ENCODE results near the gene CNTD1.

DNA sequence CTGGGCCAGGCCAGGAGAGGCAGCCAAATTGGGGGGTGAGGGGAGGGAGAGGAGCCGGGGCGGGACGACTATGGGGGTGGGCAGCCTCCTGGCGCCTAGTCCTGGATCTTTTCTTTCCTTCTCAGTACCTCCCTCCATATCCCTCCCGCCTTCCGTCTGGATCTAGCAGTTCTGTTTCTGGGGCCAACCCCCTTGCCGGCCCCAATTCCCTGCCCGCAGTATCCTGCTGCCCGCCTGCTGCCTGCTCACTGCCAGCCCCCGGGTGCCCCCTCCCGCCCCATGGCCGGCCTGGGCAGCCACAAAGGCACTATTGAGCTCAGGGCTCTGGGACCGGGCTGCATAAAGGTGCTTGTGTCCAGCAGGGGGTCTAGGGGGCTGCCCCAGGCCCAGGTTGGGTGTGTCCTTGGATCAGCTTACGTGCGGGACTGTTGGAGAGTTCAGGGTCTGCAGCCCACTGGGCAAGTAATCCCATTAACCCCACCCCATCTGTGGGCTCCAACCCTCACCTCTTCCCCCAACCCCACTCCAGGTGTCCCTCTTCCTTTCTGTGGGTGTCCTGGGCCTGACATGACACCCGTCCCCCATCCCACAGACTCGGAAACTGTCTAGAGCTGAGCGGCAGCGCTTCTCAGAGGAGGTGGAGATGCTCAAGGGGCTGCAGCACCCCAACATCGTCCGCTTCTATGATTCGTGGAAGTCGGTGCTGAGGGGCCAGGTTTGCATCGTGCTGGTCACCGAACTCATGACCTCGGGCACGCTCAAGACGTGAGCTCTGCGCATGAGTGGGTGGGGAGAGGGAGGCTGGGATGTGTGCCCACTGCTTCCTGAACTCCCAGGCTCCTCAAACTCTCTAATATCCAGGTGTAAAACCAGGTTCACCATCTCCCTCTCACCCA, 16.2 kb upstream of the CNTD1 start:
- TF ChIP-seq, protein P1, sequence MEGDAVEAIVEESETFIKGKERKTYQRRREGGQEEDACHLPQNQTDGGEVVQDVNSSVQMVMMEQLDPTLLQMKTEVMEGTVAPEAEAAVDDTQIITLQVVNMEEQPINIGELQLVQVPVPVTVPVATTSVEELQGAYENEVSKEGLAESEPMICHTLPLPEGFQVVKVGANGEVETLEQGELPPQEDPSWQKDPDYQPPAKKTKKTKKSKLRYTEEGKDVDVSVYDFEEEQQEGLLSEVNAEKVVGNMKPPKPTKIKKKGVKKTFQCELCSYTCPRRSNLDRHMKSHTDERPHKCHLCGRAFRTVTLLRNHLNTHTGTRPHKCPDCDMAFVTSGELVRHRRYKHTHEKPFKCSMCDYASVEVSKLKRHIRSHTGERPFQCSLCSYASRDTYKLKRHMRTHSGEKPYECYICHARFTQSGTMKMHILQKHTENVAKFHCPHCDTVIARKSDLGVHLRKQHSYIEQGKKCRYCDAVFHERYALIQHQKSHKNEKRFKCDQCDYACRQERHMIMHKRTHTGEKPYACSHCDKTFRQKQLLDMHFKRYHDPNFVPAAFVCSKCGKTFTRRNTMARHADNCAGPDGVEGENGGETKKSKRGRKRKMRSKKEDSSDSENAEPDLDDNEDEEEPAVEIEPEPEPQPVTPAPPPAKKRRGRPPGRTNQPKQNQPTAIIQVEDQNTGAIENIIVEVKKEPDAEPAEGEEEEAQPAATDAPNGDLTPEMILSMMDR (IDR thresholded peaks at IDR 0.05; ENCODE audit: borderline replicate concordance, extremely low read depth, low read length, poor library complexity, severe bottlenecking), result no peak
- no peak for TF ChIP-seq EZH2 (IDR thresholded peaks at IDR 0.05; ENCODE audit: borderline replicate concordance, low read depth, low read length, severe bottlenecking)
